HG02884 (cell line): ENCODE data around the gene GCHFR.

Experiments used
- ATAC-seq: cut with Tn5 transposase; IDR thresholded peaks from one replicate; pipeline ENCODE4 v1.9.1; 2021; ENCODE audit warnings: mild to moderate bottlenecking, moderate library complexity; ENCODE audit not compliant: unreplicated experiment

The GCHFR gene

DNA sequence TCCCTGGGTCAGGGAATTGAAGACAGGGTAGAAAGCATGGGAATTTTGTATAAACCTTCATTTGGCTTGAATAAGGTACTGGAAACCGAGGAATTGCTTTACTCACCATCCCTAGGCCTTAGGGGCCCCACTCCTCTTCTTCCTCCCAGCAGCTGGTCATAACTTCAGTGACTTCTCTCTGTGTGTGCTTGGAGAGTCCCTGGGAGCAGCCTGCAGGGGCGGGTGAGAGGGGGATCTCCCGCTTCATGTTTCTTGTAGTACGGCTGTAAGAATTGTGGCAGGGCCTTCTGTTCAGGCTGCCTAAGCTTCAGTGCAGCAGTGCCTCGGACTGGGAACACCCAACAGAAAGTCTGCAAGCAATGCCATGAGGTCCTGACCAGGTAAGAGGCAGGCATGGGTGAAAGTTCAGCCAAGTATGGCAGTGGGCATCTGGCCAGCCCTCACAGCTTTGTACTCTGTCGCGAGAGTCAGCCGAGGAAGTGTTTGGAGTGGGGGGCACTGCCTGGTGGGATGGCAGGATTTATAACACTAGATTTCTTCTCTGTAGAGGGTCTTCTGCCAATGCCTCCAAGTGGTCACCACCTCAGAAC lies 45.1 kb downstream of the GCHFR start:
- no peak for ATAC-seq

DNA sequence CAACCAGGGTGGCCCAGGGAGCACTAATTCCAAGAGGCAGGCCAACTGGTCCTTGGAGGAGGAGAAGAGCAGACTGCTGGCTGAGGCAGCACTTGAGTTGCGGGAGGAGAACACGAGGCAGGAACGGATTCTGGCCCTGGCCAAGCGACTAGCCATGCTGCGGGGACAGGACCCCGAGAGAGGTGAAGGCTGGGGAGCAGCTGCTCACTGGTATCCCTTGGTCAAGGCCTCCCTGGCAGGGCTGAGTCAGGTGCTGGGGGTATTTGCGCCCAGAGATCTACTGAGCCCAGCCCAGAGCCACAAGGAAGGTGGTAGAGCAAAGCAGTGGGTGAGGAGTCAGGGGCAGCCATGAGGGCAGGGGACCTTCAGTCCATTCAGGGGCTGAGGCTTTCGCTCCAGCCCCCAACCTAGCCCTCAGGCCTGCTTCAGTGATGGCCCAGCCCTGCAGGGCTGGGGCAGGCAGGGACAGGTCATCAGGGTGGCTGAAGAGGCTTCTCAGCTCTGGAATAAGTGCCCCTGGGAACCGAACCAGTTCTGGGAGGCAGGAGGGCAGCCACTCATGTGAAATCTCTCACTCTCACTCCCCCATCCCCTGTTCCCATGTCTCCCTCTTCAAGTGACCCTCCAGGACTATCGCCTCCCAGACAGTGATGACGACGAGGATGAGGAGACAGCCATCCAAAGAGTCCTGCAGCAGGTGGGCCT lies 49.0 kb downstream of the GCHFR start:
- no peak for ATAC-seq

DNA sequence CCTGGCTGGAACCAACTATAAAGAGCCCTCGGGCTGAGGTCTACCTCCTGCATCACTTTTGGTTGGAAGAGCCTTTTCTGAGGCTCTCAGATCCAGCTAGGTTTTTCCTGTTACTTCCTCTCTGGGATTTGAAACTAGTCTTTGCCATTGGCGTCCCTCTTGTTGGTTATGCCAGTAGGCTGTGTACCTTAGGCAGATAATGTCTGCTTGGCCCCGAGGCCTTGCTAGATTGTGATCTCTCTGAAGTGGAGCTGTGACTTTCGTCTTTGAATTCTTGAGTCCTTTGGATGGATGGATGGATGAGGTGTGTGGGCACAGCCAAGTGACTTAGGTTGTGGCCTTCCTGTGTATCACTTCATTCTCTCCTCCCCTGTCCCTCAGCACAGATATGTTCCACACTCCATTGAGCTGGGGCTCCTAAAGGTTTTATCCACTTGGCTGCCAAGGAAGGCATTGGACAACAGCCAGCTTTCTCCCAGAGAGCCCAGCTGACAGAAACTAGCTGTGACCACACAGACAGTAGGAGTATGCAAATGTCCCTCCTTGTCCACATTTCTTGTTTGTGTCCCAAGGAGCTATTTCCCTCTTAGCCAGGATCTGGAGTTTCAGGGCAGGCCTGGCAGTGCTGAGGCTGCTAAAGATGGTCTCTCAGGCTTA lies 51.3 kb downstream of the GCHFR start:
- ATAC-seq = no peak
